Erythroblast (primary cell): ENCODE data around the gene AAGAB.

ENCODE experiments used
- GATA1 ChIP-seq: IDR thresholded peaks from 2 replicates; pipeline ENCODE4 v1.6.1; 2011; ENCODE audit warnings: low read depth, mild to moderate bottlenecking, control low read depth, low read length, moderate library complexity
- POLR2A ChIP-seq: IDR thresholded peaks from 2 replicates; pipeline ENCODE4 v1.6.1; 2011; ENCODE audit warnings: mild to moderate bottlenecking, low read length

DNA sequence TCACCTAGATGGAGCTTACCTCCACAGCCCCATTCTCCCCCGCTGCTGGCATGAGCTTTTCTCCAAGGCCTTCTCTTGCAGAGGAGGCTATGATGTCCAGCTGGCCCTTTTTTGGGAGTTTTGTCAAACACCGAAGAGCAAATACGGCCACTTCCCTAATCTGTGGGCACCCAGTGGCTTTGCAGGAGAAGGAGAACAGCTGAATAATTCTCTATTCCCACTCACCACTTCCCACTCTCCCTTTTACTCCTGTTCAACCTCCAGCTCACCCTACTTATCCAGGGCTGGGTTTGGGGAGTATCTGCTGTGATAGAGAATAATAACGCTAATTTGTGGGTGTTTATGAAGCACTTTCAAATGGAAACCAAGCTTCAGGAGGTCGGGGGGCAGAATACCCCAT is 93.0 kb downstream of the AAGAB start:
- TF ChIP-seq POLR2A (no peak), GATA1 (no peak)
